ENCODE data around the gene JMY.
A peak's percentile ranks its signal among the peaks of the same experiment; 100 is the strongest.

The JMY gene, protein sequence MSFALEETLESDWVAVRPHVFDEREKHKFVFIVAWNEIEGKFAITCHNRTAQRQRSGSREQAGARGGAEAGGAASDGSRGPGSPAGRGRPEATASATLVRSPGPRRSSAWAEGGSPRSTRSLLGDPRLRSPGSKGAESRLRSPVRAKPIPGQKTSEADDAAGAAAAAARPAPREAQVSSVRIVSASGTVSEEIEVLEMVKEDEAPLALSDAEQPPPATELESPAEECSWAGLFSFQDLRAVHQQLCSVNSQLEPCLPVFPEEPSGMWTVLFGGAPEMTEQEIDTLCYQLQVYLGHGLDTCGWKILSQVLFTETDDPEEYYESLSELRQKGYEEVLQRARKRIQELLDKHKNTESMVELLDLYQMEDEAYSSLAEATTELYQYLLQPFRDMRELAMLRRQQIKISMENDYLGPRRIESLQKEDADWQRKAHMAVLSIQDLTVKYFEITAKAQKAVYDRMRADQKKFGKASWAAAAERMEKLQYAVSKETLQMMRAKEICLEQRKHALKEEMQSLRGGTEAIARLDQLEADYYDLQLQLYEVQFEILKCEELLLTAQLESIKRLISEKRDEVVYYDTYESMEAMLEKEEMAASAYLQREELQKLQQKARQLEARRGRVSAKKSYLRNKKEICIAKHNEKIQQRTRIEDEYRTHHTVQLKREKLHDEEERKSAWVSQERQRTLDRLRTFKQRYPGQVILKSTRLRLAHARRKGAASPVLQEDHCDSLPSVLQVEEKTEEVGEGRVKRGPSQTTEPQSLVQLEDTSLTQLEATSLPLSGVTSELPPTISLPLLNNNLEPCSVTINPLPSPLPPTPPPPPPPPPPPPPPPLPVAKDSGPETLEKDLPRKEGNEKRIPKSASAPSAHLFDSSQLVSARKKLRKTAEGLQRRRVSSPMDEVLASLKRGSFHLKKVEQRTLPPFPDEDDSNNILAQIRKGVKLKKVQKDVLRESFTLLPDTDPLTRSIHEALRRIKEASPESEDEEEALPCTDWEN

GRCh38 chr5:79235634-79236361 lies at the start of gene JMY:
TSS of gene JMY (plus strand) at chr5:79236131. CDS start at chr5:79236651, 520 bp downstream.
- Histone ChIP-seq H3K79me2 (ENCODE audit: insufficient read depth, low read length) (peaks cover 34% of the 10 kb centered on the region), H2AFZ (ENCODE audit: low read depth, low read length) (peak within 1 kb of the TSS; percentile 89), H3K4me1 (ENCODE audit: insufficient read depth, low read length) (peaks cover 46% of the 10 kb centered on the region), H3K4me2 (ENCODE audit: insufficient read depth, low read length) (peak within 1 kb of the TSS; percentile 95), H3K9ac (ENCODE audit: low read depth, low read length) (peak within 1 kb of the TSS; percentile 87), H3K36me3 (ENCODE audit: insufficient read depth, low read length) (no peaks in the 10 kb centered on the region; the same call in 1 of the 2 replicates), H3K27ac (ENCODE audit: low read length) (peak within 1 kb of the TSS; percentile 66), H3K27me3 (ENCODE audit: insufficient read depth, low read length, poor library complexity) (no peaks in the 10 kb centered on the region), H3K9me3 (ENCODE audit: insufficient read depth, low read length, severe bottlenecking) (no peaks in the 10 kb centered on the region), H4K20me1 (ENCODE audit: insufficient read depth, low read length) (peaks cover 9% of the 10 kb centered on the region), H3K4me3 (ENCODE audit: low read depth in 1 of 2, low read length in 2 of 2) (peak within 1 kb of the TSS; percentile 73 to 94)
- no peak for TF ChIP-seq EZH2 (IDR thresholded peaks at IDR 0.05; ENCODE audit: borderline replicate concordance, low read depth, low read length, severe bottlenecking)
- TF ChIP-seq, protein P1, sequence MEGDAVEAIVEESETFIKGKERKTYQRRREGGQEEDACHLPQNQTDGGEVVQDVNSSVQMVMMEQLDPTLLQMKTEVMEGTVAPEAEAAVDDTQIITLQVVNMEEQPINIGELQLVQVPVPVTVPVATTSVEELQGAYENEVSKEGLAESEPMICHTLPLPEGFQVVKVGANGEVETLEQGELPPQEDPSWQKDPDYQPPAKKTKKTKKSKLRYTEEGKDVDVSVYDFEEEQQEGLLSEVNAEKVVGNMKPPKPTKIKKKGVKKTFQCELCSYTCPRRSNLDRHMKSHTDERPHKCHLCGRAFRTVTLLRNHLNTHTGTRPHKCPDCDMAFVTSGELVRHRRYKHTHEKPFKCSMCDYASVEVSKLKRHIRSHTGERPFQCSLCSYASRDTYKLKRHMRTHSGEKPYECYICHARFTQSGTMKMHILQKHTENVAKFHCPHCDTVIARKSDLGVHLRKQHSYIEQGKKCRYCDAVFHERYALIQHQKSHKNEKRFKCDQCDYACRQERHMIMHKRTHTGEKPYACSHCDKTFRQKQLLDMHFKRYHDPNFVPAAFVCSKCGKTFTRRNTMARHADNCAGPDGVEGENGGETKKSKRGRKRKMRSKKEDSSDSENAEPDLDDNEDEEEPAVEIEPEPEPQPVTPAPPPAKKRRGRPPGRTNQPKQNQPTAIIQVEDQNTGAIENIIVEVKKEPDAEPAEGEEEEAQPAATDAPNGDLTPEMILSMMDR (IDR thresholded peaks at IDR 0.05; ENCODE audit: borderline replicate concordance, extremely low read depth, low read length, poor library complexity, severe bottlenecking): peak; percentile 10
- DNase-seq: peak; percentile 83
- peak; percentile 85 for ATAC-seq (ENCODE audit: insufficient read depth, low read depth)

- Histone ChIP-seq H3K27ac (ENCODE audit: low read length) (no peak overlapping the region), H3K4me3 (ENCODE audit: low read depth in 1 of 2, low read length in 2 of 2) (no peak overlapping the region), H3K9me3 (ENCODE audit: insufficient read depth, low read length, severe bottlenecking) (no peaks in the 10 kb centered on the region), H3K4me1 (ENCODE audit: insufficient read depth, low read length) (no peaks in the 10 kb centered on the region), H3K9ac (ENCODE audit: low read depth, low read length) (no peak overlapping the region), H3K79me2 (ENCODE audit: insufficient read depth, low read length) (no peaks in the 10 kb centered on the region), H3K27me3 (ENCODE audit: insufficient read depth, low read length, poor library complexity) (no peaks in the 10 kb centered on the region), H3K36me3 (ENCODE audit: insufficient read depth, low read length) (no peaks in the 10 kb centered on the region), H2AFZ (ENCODE audit: low read depth, low read length) (no peak overlapping the region), H4K20me1 (ENCODE audit: insufficient read depth, low read length) (no peaks in the 10 kb centered on the region), H3K4me2 (ENCODE audit: insufficient read depth, low read length) (no peak overlapping the region)
- DNase-seq (no peak), ATAC-seq (ENCODE audit: insufficient read depth, low read depth) (no peak)
- TF ChIP-seq, protein P1 (IDR thresholded peaks at IDR 0.05; ENCODE audit: borderline replicate concordance, extremely low read depth, low read length, poor library complexity, severe bottlenecking): no peak
- no peak for TF ChIP-seq EZH2 (IDR thresholded peaks at IDR 0.05; ENCODE audit: borderline replicate concordance, low read depth, low read length, severe bottlenecking)
Measured at GRCh38 chr5:79186455-79186854, 49.5 kb upstream of the JMY start.

DNA sequence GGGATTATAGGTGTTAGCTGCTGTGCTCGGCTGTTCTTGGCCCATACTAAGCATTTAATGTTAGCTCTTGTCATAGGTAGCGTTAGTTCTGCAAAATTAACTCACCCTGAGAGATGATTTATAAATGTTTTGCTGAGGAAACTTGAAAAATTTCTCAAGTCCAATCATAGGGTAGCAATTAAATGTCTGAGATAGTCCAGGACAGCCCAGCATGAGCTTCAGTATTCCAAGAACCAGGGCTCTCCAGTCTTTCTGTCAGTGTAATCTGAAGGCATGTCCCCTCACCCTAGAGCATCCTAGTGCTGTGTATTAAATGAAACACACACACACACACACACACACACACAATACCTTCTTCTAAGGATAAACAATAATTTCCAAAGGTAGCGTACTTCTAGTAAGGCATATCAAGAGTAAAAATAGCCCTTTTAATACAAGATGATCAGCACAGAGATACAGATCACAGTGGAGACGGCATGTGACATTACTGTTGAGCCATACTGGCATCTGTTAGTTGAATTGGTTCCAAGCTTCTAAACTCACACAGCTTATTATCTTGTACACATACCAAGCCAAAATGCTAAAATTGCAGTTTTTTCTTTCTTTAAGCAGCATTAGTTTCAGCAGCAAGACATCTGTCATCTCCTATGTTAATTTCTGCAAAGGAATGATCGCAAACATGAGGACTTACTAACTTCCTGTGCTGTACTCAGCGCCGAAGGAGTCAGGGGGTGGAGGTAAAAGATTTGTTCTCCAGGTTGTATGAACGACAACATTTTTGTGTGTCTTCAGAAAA lies 46.3 kb upstream of the JMY start:
- H2AFZ ChIP-seq (ENCODE audit: low read depth, low read length): no peak overlapping the region

More for the DNA sequence above, 46.3 kb upstream of the JMY start:
- Histone ChIP-seq H3K36me3 (ENCODE audit: insufficient read depth, low read length) (no peaks in the 10 kb centered on the region), H3K27ac (ENCODE audit: low read length) (no peak overlapping the region), H3K4me2 (ENCODE audit: insufficient read depth, low read length) (no peak overlapping the region), H3K9me3 (ENCODE audit: insufficient read depth, low read length, severe bottlenecking) (no peaks in the 10 kb centered on the region), H3K9ac (ENCODE audit: low read depth, low read length) (no peak overlapping the region), H3K4me1 (ENCODE audit: insufficient read depth, low read length) (no peaks in the 10 kb centered on the region), H3K27me3 (ENCODE audit: insufficient read depth, low read length, poor library complexity) (no peaks in the 10 kb centered on the region), H3K4me3 (ENCODE audit: low read depth in 1 of 2, low read length in 2 of 2) (no peak overlapping the region), H4K20me1 (ENCODE audit: insufficient read depth, low read length) (no peaks in the 10 kb centered on the region), H3K79me2 (ENCODE audit: insufficient read depth, low read length) (no peaks in the 10 kb centered on the region)
- DNase-seq (no peak), ATAC-seq (ENCODE audit: insufficient read depth, low read depth) (no peak)
- no peak for TF ChIP-seq EZH2 (IDR thresholded peaks at IDR 0.05; ENCODE audit: borderline replicate concordance, low read depth, low read length, severe bottlenecking)
- TF ChIP-seq, protein P1 (IDR thresholded peaks at IDR 0.05; ENCODE audit: borderline replicate concordance, extremely low read depth, low read length, poor library complexity, severe bottlenecking): no peak
